K562 (cell line): Measurements from ENCODE around the gene CCDC174. TPM values are rescaled to one million over a fixed set of nuclear protein-coding genes. Genes with fewer than 3 reads are reported as not detected.

ENCODE experiments used
- ATAC-seq: fragments of 200-7000 bp; cut with Tn5 transposase; 3 replicates; pipeline ENCODE4 v1.9.1; 2020; ENCODE audit warnings: moderate library complexity
- BruUV-seq: library from RNA; stranded (reverse); fragments of 400-500 nt; replicated peaks from 2 replicates; lab custom pipeline; 2021; lab: Mats Ljungman, UMichigan
- CTCF ChIA-PET: fragments of 300-600 bp; formaldehyde crosslinking; extraction: SDS; loops from one replicate; lab custom pipeline; 2021; ENCODE audit warnings: low intra/inter-chr PET ratio; lab: Yijun Ruan, JAX
- POLR2A ChIA-PET: fragments of 300-600, 350-650 bp; sonication (Branson Sonifier 250); formaldehyde crosslinking; extraction: SDS; loops from one replicate; lab custom pipeline; 2021; ENCODE audit warnings: antibody characterized with exemption, inconsistent platforms; lab: Yijun Ruan, JAX
- DNase-seq, 4 experiments: peaks; one replicate each; pipeline versions ENCODE4 v3.0.0 to v3.0.0-alpha.2; 2011 to 2018; ENCODE audit warnings: low spot score in 3 of 4, mixed read lengths in 3 of 4; ENCODE audit errors: extremely low read depth in 1 of 4
- FAIRE-seq: peaks from 2 replicates; lab custom pipeline; 2011; peaks lifted over from hg19 to GRCh38; lab: Jason Lieb, UNC
- H2AFZ ChIP-seq: 2 replicates; pipeline ENCODE4 v1.6.0; 2011; ENCODE audit warnings: low read depth, low read length, control low read depth, inconsistent platforms
- H3K27ac ChIP-seq: fragments of 200-600 bp; 3 replicates; pipeline ENCODE4 v1.8.0; 2011; ENCODE audit warnings: low read depth, mild to moderate bottlenecking, control low read depth, inconsistent platforms, low read length, moderate library complexity, mixed read lengths; ENCODE audit errors: extremely low read depth
- H3K27me3 ChIP-seq, 2 experiments: fragments of 300-600 bp in 1 of 2; 2 replicates in 1 of 2; 3 replicates in 1 of 2; pipeline versions ENCODE4 v1.6.0 to v1.8.0; 2011; ENCODE audit warnings: inconsistent platforms in 2 of 2, low read length in 2 of 2, mild to moderate bottlenecking in 1 of 2, mixed read lengths in 1 of 2, moderate library complexity in 1 of 2; ENCODE audit not compliant: control insufficient read depth in 2 of 2, insufficient read depth in 2 of 2
- H3K36me3 ChIP-seq: fragments of 300-600 bp; 3 replicates; pipeline ENCODE4 v1.8.0; 2011; ENCODE audit warnings: mild to moderate bottlenecking, low read length, inconsistent platforms; ENCODE audit not compliant: control insufficient read depth, insufficient read depth
- H3K4me1 ChIP-seq, 2 experiments: fragments of 200-600 bp in 1 of 2; replicated peaks in 1 of 2; 2 replicates in 1 of 2; 3 replicates in 1 of 2; pipeline versions ENCODE4 v1.5.1 to v1.8.0; 2011; ENCODE audit warnings: inconsistent platforms in 2 of 2, low read length in 2 of 2, mild to moderate bottlenecking in 1 of 2, mixed read lengths in 1 of 2, moderate library complexity in 1 of 2; ENCODE audit not compliant: control insufficient read depth in 2 of 2, insufficient read depth in 2 of 2
- H3K4me2 ChIP-seq: 2 replicates; pipeline ENCODE4 v1.6.1; 2011; ENCODE audit warnings: low read length, control low read depth, inconsistent platforms, mixed read lengths; ENCODE audit not compliant: insufficient read depth
- H3K4me3 ChIP-seq: fragments of 200-600 bp; sonication (generic), shearing (Covaris generic); 2 replicates; pipeline ENCODE4 v1.5.1; 2016; ENCODE audit warnings: control low read depth, inconsistent platforms
- H3K79me2 ChIP-seq: fragments of 200-600 bp; 3 replicates; pipeline ENCODE4 v1.8.0; 2011; ENCODE audit warnings: low read length, inconsistent platforms; ENCODE audit not compliant: control insufficient read depth, insufficient read depth
- H3K9ac ChIP-seq, 2 experiments: 2 replicates each; pipeline versions ENCODE4 v1.6.0 to v1.6.1; 2011; ENCODE audit warnings: low read depth in 2 of 2, low read length in 2 of 2, control low read depth in 1 of 2, inconsistent platforms in 1 of 2, mild to moderate bottlenecking in 1 of 2, mixed read lengths in 1 of 2; ENCODE audit not compliant: insufficient read depth in 1 of 2
- H3K9me1 ChIP-seq: one replicate; pipeline ENCODE4 v1.6.0; 2011; ENCODE audit warnings: inconsistent platforms, mild to moderate bottlenecking, low read length, moderate library complexity; ENCODE audit not compliant: control insufficient read depth, insufficient read depth
- H3K9me3 ChIP-seq: replicated peaks from 2 replicates; pipeline ENCODE4 v1.5.1; 2011; ENCODE audit warnings: low read depth, low read length, inconsistent platforms; ENCODE audit not compliant: control insufficient read depth, insufficient read depth
- H4K20me1 ChIP-seq: replicated peaks from 2 replicates; pipeline ENCODE4 v1.6.1; 2011; ENCODE audit warnings: low read length, inconsistent platforms, mixed read lengths; ENCODE audit not compliant: control insufficient read depth, insufficient read depth
- C11orf30 ChIP-seq: fragments of 450-650 bp; IDR thresholded peaks from 2 replicates; pipeline ENCODE4 v1.6.1; 2016; ENCODE audit warnings: low read depth, mild to moderate bottlenecking
- E2F8 ChIP-seq: fragments of 450-650 bp; IDR thresholded peaks from 2 replicates; pipeline ENCODE4 v1.7.1; 2018; ENCODE audit warnings: mild to moderate bottlenecking, low read depth; ENCODE audit not compliant: partially characterized antibody
- ELF2 ChIP-seq: fragments of 250-450 bp; sonication (Bioruptor Pico); IDR thresholded peaks from 2 replicates; pipeline ENCODE4 v1.5.0; 2021; ENCODE audit warnings: mild to moderate bottlenecking
- FOXJ3 ChIP-seq: sonication (generic); formaldehyde crosslinking; IDR thresholded peaks from 2 replicates; pipeline ENCODE4 v1.4.0; 2020; ENCODE audit warnings: mild to moderate bottlenecking, missing genetic modification reagents
- HDAC1 ChIP-seq, 2 experiments: fragments of 450-650 bp; IDR thresholded peaks; 2 replicates each; pipeline ENCODE4 v1.6.1; 2016 to 2017; ENCODE audit warnings: inconsistent platforms in 1 of 2, mild to moderate bottlenecking in 1 of 2, moderate library complexity in 1 of 2
- MAFG ChIP-seq: fragments of 450-650 bp; conservative IDR thresholded peaks from 2 replicates; pipeline ENCODE4 v1.6.1; 2016; ENCODE audit warnings: missing genetic modification characterization, missing compliant biosample characterization
- MCM5 ChIP-seq: fragments of 450-650 bp; IDR thresholded peaks from 2 replicates; pipeline ENCODE4 v1.6.1; 2016; ENCODE audit warnings: low read depth
- NCOA2 ChIP-seq, 2 experiments: fragments of 450-650 bp; IDR thresholded peaks; 2 replicates each; pipeline ENCODE4 v1.6.1; 2018; ENCODE audit warnings: mild to moderate bottlenecking in 2 of 2, moderate library complexity in 1 of 2; ENCODE audit not compliant: partially characterized antibody in 2 of 2
- SPI1 ChIP-seq: IDR thresholded peaks from 2 replicates; pipeline ENCODE4 v1.6.1; 2011; ENCODE audit warnings: low read depth, low read length, control low read depth, borderline replicate concordance
- TCF3 ChIP-seq: sonication (generic); formaldehyde crosslinking; IDR thresholded peaks from 2 replicates; pipeline ENCODE4 v1.4.0; 2020; ENCODE audit warnings: mild to moderate bottlenecking, missing genetic modification reagents
- WHSC1 ChIP-seq: IDR thresholded peaks from one replicate; pipeline ENCODE4 v1.6.1; 2012; ENCODE audit warnings: low read length, control low read depth, inconsistent platforms
- XRCC5 ChIP-seq: fragments of 200-400 bp; formaldehyde crosslinking; IDR thresholded peaks from 2 replicates; pipeline ENCODE4 v1.6.1; 2017; ENCODE audit warnings: low read depth, mild to moderate bottlenecking, low read length
- WGBS: fragments of 100-300 bp; shearing (Covaris generic); methylation state at CpG from one replicate; pipeline ENCODE4 v1.1.6; 2016; ENCODE audit warnings: low coverage, mixed read lengths; ENCODE audit not compliant: insufficient coverage; ENCODE audit errors: missing lambda C conversion rate; 5-methylcytosine and 5-hydroxymethylcytosine counted together
- in situ Hi-C: fragments of 300-500 bp; cut with MboI; formaldehyde crosslinking; loops from 4 replicates; pipeline ENCODE4 v1.15.0; 2018; ENCODE audit warnings: inconsistent platforms, mixed read lengths
- intact Hi-C: fragments of 100-400 bp; cut with micrococcal nuclease; formaldehyde crosslinking; loops from 2 replicates; pipeline ENCODE4 v1.14.2; 2022
- polyA plus RNA-seq, 8 experiments: library from polyadenylated mRNA; depleted of rRNA in 4 of 8; stranded (reverse) in 5 of 8; unstranded in 3 of 8; fragments of >200 nt; fragmentation: Nextera tagmentation in 2 of 8; fragmentation: Illumina TruSeq in 1 of 8; extraction: Ambion mirVana in 2 of 8; extraction: Trizol in 1 of 8; gene quantifications; 2 replicates each; pipeline versions ENCODE4 v1.2.1 to v1.2.3, GENCODE V29; 2011 to 2014; ENCODE audit warnings: inconsistent platforms in 1 of 8, missing spikeins in 1 of 8
- total RNA-seq, 7 experiments: library from RNA; depleted of rRNA in 6 of 7; stranded (reverse); fragments of >200 nt in 6 of 7; fragmentation: Illumina TruSeq in 2 of 7; extraction: Trizol in 2 of 7; gene quantifications; 2 replicates each; pipeline versions ENCODE4 v1.2.1 to v1.2.3, GENCODE V29; 2011 to 2021; ENCODE audit warnings: low replicate concordance in 1 of 7

Gene CCDC174
- total and polyA plus RNA-seq, 9 of the 15 experiments (the other 6 are each of a cell fraction or from before 2014, with no cell fraction given): 7.4 to 41.0 (median 28.5) TPM

- TF ChIP-seq NCOA2 (IDR thresholded peaks at IDR 0.05; ENCODE audit: partially characterized antibody in 2 of 2) (no peak), TCF3 (CRISPR knock-in tag) (no peak), C11orf30 (no peak), MAFG (tag) (no peak), SPI1 (no peak), WHSC1 (no peak), HDAC1 (IDR thresholded peaks at IDR 0.05) (no peak), ELF2 (CRISPR knock-in tag) (no peak)
- TF ChIP-seq, all 486 proteins: peak for 0
Measured at GRCh38 chr3:14672588-14672987, 21.0 kb downstream of the CCDC174 start (continued).

DNA sequence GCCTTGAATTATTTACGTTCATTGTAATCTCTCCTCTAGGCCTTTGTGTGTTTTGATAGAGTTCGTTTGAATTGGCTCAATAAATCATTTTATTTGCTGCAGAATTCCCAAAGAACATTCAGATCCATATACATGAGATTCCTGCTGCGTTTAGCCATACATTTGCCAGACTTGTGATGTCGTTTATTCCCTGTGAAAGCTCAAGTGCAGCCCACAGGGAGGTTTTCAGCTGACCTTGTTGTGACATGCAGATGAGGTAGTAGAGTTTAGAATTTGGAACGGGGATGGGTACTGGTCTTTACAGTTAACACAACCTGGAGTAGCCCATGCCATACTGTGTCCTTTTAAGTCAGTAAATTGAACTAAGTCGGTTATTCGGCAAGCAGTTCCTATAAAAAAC lies 23.3 kb downstream of the CCDC174 start, which contains the start of gene C3orf20:
TSS of gene C3orf20 (plus strand) at position 301 of the 400 bp plus-strand sequence. CDS start 7,573 bp downstream, outside the sequence.
- intact Hi-C loops (loop anchor here (2.0 kb wide), 1 partner anchor 246 kb away; no protein-coding TSS in a partner anchor), in situ Hi-C loops (no loop called here)
- POLR2A ChIA-PET: interaction anchor here (0.7 to 1.3 kb wide), 4 partner anchors 9 to 23 kb away, joined by 3 read pairs; partner anchors contain the start of gene CCDC174
- BruUV-seq: no TSS peak
- H4K20me1 ChIP-seq: no peaks in the 10 kb centered on the region
- no peak within 1 kb of the TSS for H2AFZ ChIP-seq
- CTCF ChIA-PET: interaction anchor here (0.7 to 1.0 kb wide), 2 partner anchors 106 to 399 kb away, joined by 4 to 6 read pairs; no protein-coding TSS in a partner anchor
- no peak for ATAC-seq
- H3K9ac ChIP-seq: no peak within 1 kb of the TSS
- H3K4me3 ChIP-seq: no peak within 1 kb of the TSS
- H3K36me3 ChIP-seq: peaks cover 40% of the 10 kb centered on the region; the same call in 2 of the 3 replicates
- FAIRE-seq: no peak
- H3K79me2 ChIP-seq: no peaks in the 10 kb centered on the region
- no peaks in the 10 kb centered on the region for H3K9me3 ChIP-seq
- WGBS: 74% methylated on average over 7 of the region's 7 CpGs
- no peaks in the 10 kb centered on the region for H3K27me3 ChIP-seq
- H3K4me2 ChIP-seq: no peak within 1 kb of the TSS
- no peaks in the 10 kb centered on the region for H3K9me1 ChIP-seq
- H3K4me1 ChIP-seq: no peaks in the 10 kb centered on the region
- no peak for DNase-seq
- H3K27ac ChIP-seq: no peak within 1 kb of the TSS
- TF ChIP-seq MCM5 (no peak), E2F8 (no peak), XRCC5 (no peak), FOXJ3 (CRISPR knock-in tag) (no peak)
